ENCODE measurements around the gene FARSA.

DNA sequence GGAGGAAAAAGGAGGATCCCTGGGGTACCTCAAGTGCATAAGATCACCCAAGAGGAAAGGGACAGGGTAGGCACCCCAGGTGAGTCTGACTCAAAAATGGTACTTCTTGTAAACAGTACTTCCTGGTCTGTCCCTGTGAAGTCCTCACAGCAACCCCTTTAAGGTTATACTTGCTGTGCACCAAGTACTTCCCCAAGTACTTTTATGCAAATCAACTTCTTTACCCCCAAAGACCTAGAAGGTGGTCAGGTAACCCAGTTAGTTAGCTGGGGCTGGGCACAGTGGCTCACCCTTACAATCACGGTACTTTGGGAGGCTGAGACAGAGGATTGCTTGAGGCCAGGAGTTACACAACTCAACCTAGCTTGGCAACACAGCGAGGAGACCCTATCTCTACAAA is 7.4 kb upstream of the FARSA start:
- no peak for TF ChIP-seq EZH2 (IDR thresholded peaks at IDR 0.05; ENCODE audit: insufficient read depth, poor library complexity, severe bottlenecking)
- no peak for TF ChIP-seq EZH2phosphoT487 (IDR thresholded peaks at IDR 0.05; ENCODE audit: insufficient read depth, low read depth)

All from GM23248 (cell line).